ENCODE measurements around the gene MLN.

Gene MLN, protein sequence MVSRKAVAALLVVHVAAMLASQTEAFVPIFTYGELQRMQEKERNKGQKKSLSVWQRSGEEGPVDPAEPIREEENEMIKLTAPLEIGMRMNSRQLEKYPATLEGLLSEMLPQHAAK

DNA sequence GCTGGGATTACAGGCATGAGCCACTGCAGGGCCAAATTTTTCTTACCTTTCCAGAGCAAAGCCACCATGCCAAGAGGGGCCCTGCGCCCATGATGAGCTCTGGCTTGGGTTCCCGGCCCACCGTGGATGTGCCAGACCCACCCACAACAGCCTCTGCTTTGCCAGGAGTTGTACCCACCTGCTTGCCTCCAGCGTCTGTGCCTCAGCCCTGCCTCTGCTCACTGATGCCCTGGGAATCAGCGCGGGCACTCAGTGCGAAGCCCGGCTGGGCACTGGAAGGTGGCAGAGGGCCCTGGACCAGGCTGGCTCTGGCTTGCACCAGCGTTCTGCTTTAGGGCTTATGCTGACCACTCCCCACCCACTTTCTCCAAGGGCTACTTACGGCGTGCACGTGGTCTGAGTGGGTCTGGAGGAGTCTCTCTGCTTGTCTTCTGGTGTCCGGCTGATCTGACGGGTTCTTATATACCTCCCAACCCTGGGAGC lies at the start of gene MLN:
Gene MLN, minus strand, starts transcription at position 433 of the 483 bp plus-strand sequence. CDS start 2,840 bp downstream, outside the sequence.
- no peak within 1 kb of the TSS for H3K27ac Mint-ChIP-seq
- TF ChIP-seq, protein P1, sequence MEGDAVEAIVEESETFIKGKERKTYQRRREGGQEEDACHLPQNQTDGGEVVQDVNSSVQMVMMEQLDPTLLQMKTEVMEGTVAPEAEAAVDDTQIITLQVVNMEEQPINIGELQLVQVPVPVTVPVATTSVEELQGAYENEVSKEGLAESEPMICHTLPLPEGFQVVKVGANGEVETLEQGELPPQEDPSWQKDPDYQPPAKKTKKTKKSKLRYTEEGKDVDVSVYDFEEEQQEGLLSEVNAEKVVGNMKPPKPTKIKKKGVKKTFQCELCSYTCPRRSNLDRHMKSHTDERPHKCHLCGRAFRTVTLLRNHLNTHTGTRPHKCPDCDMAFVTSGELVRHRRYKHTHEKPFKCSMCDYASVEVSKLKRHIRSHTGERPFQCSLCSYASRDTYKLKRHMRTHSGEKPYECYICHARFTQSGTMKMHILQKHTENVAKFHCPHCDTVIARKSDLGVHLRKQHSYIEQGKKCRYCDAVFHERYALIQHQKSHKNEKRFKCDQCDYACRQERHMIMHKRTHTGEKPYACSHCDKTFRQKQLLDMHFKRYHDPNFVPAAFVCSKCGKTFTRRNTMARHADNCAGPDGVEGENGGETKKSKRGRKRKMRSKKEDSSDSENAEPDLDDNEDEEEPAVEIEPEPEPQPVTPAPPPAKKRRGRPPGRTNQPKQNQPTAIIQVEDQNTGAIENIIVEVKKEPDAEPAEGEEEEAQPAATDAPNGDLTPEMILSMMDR (IDR thresholded peaks at IDR 0.05; ENCODE audit: unreplicated experiment in 3 of 3): no peak
- H3K4me3 Mint-ChIP-seq: no peak within 1 kb of the TSS
- peaks cover 24% of the 10 kb centered on the region for H3K27me3 Mint-ChIP-seq (ENCODE audit: low read depth)
- H3K36me3 Mint-ChIP-seq (ENCODE audit: low read depth): no peaks in the 10 kb centered on the region
- no peaks in the 10 kb centered on the region for H3K9me3 Mint-ChIP-seq
- peaks cover 40% of the 10 kb centered on the region for H3K4me1 Mint-ChIP-seq

DNA sequence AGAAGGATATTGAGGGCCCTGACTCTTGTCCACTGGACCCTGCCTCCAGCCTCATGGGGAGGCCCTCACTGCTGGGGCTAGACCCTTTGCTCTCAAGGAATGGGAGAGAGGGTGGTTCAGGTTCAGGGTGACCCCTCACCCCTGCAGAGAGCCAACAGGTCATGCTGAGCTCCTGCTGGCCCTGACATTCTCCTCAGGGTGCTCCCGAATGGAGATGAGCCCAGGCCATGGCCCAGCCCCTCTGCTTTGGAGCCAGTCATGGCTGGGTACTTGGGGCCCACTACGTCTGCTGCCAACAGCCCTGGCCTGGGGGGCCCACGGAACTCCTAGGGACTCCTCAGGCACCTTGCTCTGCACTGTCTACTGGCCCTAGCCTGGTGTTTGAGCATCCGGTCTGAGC lies 49.2 kb upstream of the MLN start:
- H3K4me1 Mint-ChIP-seq: peaks cover 55% of the 10 kb centered on the region

DNA sequence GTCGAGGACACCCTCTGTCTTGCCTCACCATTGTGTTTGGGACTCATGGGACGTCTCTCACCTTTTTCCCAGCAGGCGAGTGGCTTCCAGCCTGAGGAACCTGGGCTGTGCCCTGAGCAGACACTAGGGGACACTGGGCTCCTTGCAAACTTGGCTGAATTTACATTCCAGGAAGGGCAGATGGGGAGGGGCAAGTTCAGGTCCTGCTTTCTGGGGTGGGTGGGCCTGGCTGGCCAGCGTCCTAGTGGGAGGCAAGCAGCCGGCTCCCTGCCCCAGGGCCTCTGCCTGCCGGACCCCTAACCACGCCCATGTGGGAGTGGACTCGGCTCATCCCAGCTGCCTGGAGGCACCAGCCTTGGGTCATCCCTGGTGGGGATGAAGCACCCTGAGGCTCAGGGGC lies 48.2 kb upstream of the MLN start:
- Mint-ChIP-seq H3K36me3 (ENCODE audit: low read depth) (no peaks in the 10 kb centered on the region), H3K27ac (peak overlapping the region; percentile 84 to 95 (median 88)), H3K27me3 (ENCODE audit: low read depth) (peaks cover 24% of the 10 kb centered on the region), H3K9me3 (no peaks in the 10 kb centered on the region), H3K4me1 (peaks cover 46% of the 10 kb centered on the region), H3K4me3 (peak overlapping the region in 2 of 3 experiments; percentile 38 to 40)
- TF ChIP-seq, protein P1 (IDR thresholded peaks at IDR 0.05; ENCODE audit: unreplicated experiment in 3 of 3): peak; percentile 55 to 73 (median 69)

More for the DNA sequence above, 49.2 kb upstream of the MLN start:
- Mint-ChIP-seq H3K36me3 (ENCODE audit: low read depth) (no peaks in the 10 kb centered on the region), H3K27ac (peak overlapping the region in 2 of 3 experiments; percentile 66 to 73), H3K9me3 (no peaks in the 10 kb centered on the region), H3K27me3 (ENCODE audit: low read depth) (peaks cover 24% of the 10 kb centered on the region), H3K4me3 (no peak overlapping the region)
- TF ChIP-seq, protein P1 (IDR thresholded peaks at IDR 0.05; ENCODE audit: unreplicated experiment in 3 of 3): no peak

DNA sequence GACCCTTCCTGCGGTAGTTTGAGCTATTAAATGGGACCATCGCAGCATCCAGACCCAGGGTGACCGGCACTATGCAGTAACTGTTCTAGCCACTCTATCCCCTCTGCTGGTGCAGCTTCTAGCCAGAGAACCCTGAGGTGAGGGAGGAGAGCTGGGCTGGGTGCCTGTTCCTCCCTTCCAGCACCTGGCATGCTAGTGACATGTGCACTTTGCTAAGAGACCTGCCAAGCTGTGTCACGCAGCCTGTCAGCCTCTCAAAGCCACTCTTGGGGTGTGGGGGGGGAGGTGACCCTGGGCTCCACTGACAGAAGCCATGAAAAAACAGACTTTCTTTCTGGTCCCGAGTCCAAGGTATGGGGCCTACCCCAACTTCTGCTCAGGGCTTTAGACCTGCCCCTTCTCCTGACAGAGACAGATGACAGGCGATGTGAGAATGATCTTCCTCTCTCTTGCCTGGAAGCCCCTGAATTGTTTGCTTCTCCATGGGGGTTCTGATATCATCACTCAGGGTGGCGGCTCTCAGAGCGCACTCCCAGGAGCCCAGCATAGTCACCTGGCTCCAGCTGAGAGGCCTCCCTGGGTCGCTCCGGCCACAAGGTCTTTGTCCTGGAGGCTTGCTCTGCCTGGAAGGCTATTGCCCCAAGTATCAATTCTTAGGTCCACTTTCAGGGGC lies 47.2 kb upstream of the MLN start:
- TF ChIP-seq, protein P1 (IDR thresholded peaks at IDR 0.05; ENCODE audit: unreplicated experiment in 3 of 3): no peak
- no peak overlapping the region for H3K4me3 Mint-ChIP-seq
- H3K4me1 Mint-ChIP-seq: peaks cover 46% of the 10 kb centered on the region
- H3K9me3 Mint-ChIP-seq: no peaks in the 10 kb centered on the region
- H3K36me3 Mint-ChIP-seq (ENCODE audit: low read depth): no peaks in the 10 kb centered on the region
- H3K27me3 Mint-ChIP-seq (ENCODE audit: low read depth): peaks cover 24% of the 10 kb centered on the region
- peak overlapping the region in 2 of 3 experiments; percentile 39 to 84 for H3K27ac Mint-ChIP-seq

DNA sequence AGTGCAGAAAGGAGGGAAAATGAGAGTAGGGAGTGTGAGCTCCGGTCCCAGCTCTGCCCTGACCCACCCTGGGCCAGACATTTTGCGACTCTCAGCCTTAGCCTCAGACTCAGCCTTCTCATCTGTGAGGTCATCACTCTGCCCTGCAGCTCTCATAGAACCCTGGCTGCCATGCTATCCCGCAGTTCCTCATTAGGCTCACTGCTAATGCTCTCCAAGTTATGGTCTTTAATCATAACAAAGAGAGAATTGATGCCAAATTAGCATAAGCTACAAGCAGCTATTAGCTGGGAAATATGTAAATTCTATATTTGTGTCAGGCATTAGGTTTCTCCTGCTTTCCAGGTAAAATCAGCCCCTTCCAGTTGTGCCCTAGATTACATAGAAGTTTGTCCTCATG lies 46.5 kb upstream of the MLN start:
- Mint-ChIP-seq H3K4me3 (no peak overlapping the region), H3K27me3 (ENCODE audit: low read depth) (peaks cover 24% of the 10 kb centered on the region), H3K4me1 (peaks cover 40% of the 10 kb centered on the region), H3K36me3 (ENCODE audit: low read depth) (no peaks in the 10 kb centered on the region), H3K27ac (peak overlapping the region; percentile 18 to 78 (median 77)), H3K9me3 (no peaks in the 10 kb centered on the region)
- TF ChIP-seq, protein P1 (IDR thresholded peaks at IDR 0.05; ENCODE audit: unreplicated experiment in 3 of 3): no peak
